Measurements from ENCODE around the gene GPR119.
"Not testable (repeated sequence)": the region's sequence is repeated elsewhere in the genome, so short reads cannot be mapped to it uniquely, and the experiment has no call there.

Gene GPR119

GRCh38 chrX:130385520-130385919 lies at the start of gene GPR119:
Gene GPR119 (minus strand): TSS chrX:130385674. CDS start chrX:130385447, 227 bp downstream.
- DNase-seq: no peak

DNA sequence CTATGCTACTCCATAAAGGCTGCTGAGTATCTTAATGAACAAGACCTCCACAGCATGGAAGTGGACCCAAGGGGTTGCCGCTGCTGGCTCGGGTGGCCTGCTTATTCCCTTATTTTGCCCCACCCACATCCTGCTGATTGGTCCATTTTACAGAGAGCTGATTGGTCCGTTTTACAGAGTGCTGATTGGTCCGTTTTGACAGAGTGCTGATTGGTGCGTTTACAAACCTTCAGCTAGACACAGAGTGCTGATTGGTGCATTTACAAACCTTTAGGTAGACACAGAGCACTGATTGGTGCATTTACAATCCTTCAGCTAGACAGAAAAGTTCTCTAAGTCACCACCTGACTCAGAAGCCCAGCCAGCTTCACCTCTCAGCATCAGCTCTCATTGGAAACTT lies 43.8 kb upstream of the GPR119 start:
- DNase-seq: not testable (repeated sequence)

- DNase-seq: no peak
Observed at GRCh38 chrX:130426531-130426930, 41.1 kb upstream of the GPR119 start.

- no peak for DNase-seq
Observed at GRCh38 chrX:130419263-130419662, 33.8 kb upstream of the GPR119 start.

DNA sequence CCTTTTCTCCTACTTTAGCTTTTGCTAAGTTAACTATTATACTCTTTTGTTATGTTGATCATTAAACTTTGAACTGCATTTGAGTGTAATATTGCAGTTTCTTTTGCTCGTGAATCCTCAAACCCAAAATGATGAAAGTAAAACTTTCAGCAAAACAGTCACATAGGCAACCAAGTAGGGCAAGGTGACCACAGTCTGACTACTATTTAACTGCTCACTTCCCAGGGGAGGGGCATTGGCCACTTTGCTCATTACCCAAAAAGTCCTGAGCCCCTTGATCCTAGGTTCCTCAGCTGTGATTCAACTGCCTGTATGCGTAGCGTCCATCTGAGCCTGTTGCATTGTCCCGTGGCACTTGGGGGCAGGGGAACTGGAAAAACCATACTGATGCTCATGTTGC lies 33.3 kb upstream of the GPR119 start:
- DNase-seq: no peak

GRCh38 chrX:130418066-130418465 lies 32.6 kb upstream of the GPR119 start:
- DNase-seq: no peak

GRCh38 chrX:130416785-130417184 lies 31.3 kb upstream of the GPR119 start:
- no peak for DNase-seq

GRCh38 chrX:130415201-130415600 lies 29.7 kb upstream of the GPR119 start:
- no peak for DNase-seq

DNA sequence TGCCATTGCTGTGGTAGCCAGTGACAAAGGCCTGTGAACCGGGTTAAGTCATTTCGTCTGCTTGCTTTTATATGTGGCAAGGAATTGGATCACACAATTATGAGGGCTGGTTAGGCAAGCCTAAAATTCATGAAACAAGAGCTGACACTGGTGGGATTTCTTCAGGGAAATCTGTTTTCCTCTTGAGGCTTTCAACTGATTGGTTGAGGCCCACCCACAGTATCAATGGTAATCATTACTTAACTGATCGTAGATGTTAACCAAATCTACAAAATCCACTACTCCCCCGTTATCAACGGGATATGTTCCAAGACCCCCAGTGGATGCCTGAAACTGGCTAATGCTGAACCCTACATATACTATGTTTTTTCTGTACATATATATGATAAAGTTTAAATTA lies 29.3 kb upstream of the GPR119 start:
- DNase-seq: no peak

- DNase-seq: peak; percentile 59 to 84 (median 78)
Observed at GRCh38 chrX:130413415-130413814, 27.9 kb upstream of the GPR119 start.

DNA sequence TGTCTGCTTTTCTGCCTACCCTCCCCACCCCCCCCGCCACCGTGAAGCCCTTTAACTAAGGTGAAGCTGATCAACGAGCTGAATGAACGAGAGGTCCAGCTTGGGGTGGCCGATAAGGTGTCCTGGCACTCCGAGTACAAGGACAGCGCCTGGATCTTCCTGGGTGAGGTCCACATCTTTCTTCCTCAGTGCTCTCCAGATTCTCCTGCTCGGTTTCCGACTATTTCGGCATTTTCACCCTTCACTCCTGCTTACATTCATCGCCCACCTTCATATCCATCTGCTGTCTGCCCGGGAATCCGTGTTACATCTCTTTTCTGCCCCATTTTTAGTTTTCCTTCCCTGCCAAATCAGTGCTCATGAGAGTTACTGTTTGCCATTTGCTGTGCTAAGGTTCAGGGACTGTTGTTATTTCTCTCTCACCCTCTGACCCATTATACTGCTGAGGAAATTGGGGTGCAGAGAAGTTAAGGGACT lies 16.8 kb upstream of the GPR119 start:
- DNase-seq: no peak

GRCh38 chrX:130401415-130402207 lies 16.1 kb upstream of the GPR119 start, which contains the start of gene RBMX2:
Gene RBMX2 (plus strand): TSS chrX:130401987. CDS start chrX:130402033, 46 bp downstream.
- DNase-seq: peak; percentile 86 to 92 (median 86)

DNA sequence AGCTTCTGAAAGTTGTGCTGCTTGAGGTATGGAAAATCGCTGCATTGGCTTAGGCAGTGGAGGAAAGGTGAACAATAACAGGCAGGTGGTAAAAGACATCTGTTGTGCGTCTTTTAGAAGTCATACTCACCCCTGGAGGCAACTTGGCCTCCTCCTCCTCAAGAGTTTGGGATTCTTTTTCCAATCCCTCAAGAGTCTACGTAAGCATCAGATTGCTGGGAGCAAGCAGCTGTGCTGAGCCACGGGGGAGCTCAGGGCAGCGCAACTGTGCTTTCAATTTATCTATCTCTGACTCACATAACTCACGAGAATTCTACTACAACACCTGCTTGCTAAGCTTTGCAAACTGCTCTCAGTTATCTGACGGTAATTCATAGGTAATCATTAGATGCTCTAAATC lies 9.9 kb upstream of the GPR119 start:
- no peak for DNase-seq

DNA sequence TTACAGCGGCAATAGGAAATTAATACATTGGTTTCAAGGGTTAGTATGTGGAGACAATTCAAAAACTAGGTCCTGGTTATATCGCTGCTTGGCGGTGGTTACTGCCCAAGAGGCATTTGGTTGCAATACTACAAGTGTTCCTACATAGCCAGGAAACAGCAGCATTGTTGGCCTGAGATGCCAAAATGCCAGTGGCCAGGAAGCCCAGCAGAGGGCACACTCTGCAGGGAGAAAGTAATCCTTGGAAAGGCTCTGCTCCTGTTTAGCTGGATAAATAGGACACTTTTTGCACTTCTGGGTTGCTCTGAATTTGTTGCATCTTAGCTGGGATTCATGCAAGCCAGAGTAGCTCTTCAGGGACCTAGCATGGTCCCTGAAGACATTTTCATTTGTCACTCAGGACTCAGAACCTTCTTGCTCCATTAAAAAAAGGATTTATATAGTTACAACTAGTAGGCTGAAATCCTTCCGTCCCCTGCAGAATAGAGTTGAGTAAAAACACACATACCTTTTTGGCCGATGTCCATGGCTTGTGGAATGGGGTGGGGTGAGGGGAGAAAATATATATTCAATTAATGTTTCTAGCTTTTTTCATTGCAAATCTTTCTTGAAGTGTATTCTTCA lies 8.1 kb upstream of the GPR119 start:
- peak; percentile 27 to 36 (median 36) for DNase-seq

DNA sequence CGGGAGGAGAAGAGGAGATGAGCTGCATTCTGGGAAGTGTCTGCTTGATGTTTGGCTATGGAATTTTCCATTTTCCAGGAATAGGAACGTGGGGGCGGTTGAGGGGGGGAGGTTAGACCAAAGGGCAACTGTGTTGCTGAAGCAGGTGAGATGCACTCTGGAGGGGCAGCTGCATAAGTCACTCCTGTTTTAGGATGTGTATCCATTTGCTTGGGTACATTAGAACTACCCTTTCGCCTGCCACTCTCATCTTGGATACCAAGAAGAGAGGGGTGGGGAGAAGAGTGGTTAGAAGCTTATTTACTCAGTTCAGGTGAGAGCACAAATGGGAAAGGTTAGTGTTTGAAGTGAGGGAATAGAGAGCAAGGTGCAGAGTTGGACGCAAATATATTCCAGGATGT lies 934 bp upstream of the GPR119 start:
- no peak for DNase-seq

DNA sequence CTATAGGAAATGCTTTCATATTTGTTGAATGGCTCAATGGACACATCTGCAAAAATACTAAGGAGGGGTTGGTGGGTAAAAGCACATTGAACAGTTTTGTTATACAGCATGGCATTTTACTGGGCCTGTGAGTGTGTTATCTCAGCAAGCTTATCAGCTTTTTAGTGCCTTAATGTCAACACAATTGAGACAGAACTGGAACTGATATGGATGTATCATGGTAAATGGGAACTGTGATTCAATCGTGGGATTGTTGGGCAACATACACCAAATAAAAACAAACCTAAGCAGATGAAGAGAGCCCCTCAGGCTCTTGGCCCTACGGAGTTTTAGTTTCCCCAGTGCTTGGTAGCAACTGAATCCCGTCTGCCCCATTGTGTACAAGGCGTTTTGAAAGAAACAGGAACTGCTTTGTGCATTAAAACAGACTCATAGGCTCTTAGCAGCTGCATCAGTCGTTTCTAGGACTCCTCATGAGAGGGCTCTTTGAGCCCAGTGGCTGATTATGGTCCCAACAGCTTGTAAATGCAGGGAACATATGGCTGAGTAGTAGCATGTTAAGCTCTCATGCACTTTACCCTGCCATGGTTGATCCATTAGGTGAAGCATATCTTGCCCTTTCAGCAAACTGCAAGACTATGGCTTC lies 7.3 kb downstream of the GPR119 start:
- DNase-seq: no peak

- DNase-seq: no peak
Observed at GRCh38 chrX:130376077-130376476, 9.4 kb downstream of the GPR119 start.

GRCh38 chrX:130352050-130352449 lies 33.4 kb downstream of the GPR119 start:
- not testable (repeated sequence) for DNase-seq

DNA sequence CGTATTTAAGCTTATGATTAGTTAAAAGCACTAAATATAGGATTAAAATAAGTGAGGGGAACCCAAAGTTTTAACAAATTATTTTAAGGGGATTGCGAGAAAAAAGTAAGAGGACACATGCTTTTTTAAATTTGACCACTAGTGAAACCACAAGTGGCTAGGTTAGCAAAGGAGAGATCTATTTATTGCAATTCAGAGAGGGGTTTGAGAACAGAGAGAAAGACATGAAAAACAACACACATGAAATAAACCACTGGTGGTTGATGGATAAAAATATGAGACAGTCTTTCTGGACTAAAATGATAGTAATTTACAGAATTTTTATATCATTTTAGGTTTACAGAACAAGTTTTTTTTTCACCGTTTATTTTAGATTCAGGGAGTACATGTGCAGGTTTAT lies 33.9 kb downstream of the GPR119 start:
- DNase-seq: no peak

DNA sequence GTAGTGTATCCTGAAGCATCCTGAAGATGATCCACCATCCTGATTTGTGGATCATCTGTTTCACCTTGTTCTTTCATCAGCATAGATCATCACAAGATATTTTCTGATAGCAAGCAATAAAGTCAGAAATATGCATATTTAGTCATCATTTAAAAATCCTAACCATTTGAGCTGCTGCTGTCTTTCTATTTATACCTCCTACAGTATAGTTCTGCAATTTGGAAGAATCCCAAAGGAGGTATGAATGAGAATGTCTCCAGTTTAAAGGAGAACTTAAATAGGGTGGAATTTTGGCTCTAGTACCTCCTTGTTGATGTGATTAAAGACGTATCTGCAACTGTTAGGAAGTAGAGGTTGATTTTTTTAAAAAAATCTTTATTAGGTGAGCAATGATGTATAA lies 38.2 kb downstream of the GPR119 start:
- DNase-seq: no peak

DNA sequence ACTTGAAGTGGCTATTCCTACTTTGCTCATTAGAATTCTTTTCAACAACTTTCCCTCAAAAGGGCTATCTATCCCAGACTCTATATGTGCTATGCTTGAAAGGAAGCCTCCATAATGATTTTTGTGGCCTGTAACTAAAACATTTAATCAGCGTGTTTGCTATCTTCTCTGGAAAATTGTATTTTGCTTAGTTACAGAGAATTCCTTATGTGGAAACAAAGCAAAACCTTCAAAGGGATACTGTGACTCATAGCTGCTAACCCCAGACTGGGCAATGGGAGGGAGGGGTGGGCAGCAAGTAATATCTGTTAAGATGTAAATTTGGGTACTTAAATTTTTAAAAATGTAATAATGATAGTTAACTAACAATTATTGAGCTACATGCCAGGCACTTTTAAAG lies 42.1 kb downstream of the GPR119 start:
- DNase-seq: no peak

- DNase-seq: no peak
Observed at GRCh38 chrX:130340271-130340670, 45.2 kb downstream of the GPR119 start.

- DNase-seq: peak; percentile 71 to 73 (median 73)
Observed at GRCh38 chrX:130339408-130340222, 45.9 kb downstream of the GPR119 start, which contains the start of gene SLC25A14. Gene SLC25A14 (plus strand): TSS chrX:130339919. CDS start chrX:130340279, 360 bp downstream.
